Nephron (organoid): ENCODE measurements around the gene FXYD4.
"Not testable (repeated sequence)": the region's sequence is repeated elsewhere in the genome, so short reads cannot be mapped to it uniquely, and the experiment has no call there.

Experiments
- H3K27ac Mint-ChIP-seq, 3 experiments: 2 replicates each; pipeline ENCODE4 v1.8.0; 2020; ENCODE audit warnings: mixed read lengths in 3 of 3, mild to moderate bottlenecking in 2 of 3, moderate library complexity in 1 of 3
- H3K27me3 Mint-ChIP-seq: 2 replicates; pipeline ENCODE4 v1.8.0; 2021; ENCODE audit warnings: low read depth, mild to moderate bottlenecking, moderate library complexity, mixed read lengths
- H3K36me3 Mint-ChIP-seq: 2 replicates; pipeline ENCODE4 v1.8.0; 2020; ENCODE audit warnings: low read depth, mixed read lengths
- H3K4me1 Mint-ChIP-seq: 2 replicates; pipeline ENCODE4 v1.8.0; 2020; ENCODE audit warnings: mixed read lengths
- H3K4me3 Mint-ChIP-seq, 3 experiments: 2 replicates each; pipeline ENCODE4 v1.8.0; 2020; ENCODE audit warnings: mild to moderate bottlenecking in 3 of 3, mixed read lengths in 3 of 3, moderate library complexity in 2 of 3
- H3K9me3 Mint-ChIP-seq: 2 replicates; pipeline ENCODE4 v1.8.0; 2020; ENCODE audit warnings: mixed read lengths
- TF ChIP-seq, protein P1 (sequence below), 3 experiments: fragments of 200-600 bp; sonication (generic); IDR thresholded peaks; one replicate each; pipeline ENCODE4 v1.5.0; 2021; ENCODE audit warnings: antibody characterized with exemption in 3 of 3; ENCODE audit not compliant: unreplicated experiment in 3 of 3

Gene FXYD4

DNA sequence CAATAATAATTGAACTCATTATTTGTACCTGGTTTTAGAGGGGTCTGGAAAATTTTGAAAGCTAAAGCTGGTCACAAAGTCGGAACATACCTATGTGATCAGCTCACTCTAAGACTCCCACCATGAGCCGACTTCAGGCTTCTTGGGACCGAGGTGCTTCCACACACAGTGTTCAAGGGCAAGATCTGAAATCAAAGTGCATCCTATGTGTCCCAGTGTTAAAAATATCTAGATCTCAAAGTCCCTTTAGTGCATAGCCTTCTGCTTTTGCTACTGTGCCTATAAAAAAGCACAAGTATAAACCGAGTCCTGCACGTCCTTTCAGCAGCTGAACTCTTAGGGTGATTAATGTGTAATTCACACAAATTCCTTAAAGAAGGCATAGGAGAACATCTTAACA, 43.5 kb upstream of the FXYD4 start:
- H3K9me3 Mint-ChIP-seq = no peaks in the 10 kb centered on the region
- no peak overlapping the region for H3K27ac Mint-ChIP-seq
- peaks cover 9% of the 10 kb centered on the region for H3K4me1 Mint-ChIP-seq
- H3K27me3 Mint-ChIP-seq = peaks cover 4% of the 10 kb centered on the region
- TF ChIP-seq, protein P1, sequence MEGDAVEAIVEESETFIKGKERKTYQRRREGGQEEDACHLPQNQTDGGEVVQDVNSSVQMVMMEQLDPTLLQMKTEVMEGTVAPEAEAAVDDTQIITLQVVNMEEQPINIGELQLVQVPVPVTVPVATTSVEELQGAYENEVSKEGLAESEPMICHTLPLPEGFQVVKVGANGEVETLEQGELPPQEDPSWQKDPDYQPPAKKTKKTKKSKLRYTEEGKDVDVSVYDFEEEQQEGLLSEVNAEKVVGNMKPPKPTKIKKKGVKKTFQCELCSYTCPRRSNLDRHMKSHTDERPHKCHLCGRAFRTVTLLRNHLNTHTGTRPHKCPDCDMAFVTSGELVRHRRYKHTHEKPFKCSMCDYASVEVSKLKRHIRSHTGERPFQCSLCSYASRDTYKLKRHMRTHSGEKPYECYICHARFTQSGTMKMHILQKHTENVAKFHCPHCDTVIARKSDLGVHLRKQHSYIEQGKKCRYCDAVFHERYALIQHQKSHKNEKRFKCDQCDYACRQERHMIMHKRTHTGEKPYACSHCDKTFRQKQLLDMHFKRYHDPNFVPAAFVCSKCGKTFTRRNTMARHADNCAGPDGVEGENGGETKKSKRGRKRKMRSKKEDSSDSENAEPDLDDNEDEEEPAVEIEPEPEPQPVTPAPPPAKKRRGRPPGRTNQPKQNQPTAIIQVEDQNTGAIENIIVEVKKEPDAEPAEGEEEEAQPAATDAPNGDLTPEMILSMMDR (IDR thresholded peaks at IDR 0.05; ENCODE audit: unreplicated experiment in 3 of 3) = no peak
- no peak overlapping the region for H3K4me3 Mint-ChIP-seq
- no peaks in the 10 kb centered on the region for H3K36me3 Mint-ChIP-seq

DNA sequence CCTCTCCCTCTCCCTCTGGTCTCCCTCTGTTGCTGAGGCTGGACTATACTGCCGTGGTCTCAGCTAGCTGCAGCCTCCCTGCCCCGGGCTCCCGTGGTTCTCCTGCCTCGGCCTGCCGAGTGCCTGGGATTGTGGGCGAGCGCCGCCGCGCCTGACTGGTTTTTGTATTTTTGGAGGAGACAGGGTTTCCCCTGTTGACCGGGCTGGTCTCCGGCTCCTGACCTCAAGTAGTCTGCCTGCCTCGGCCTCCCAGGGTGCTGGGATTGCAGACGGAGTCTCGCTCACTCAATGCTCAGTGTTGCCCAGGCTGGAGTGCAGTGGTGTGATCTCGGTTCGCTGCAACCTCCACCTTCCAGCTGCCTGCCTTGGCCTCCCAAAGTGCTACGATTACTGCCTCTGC, 42.6 kb upstream of the FXYD4 start:
- H3K27me3 Mint-ChIP-seq, H3K27ac Mint-ChIP-seq, H3K4me3 Mint-ChIP-seq, H3K36me3 Mint-ChIP-seq, H3K4me1 Mint-ChIP-seq, H3K9me3 Mint-ChIP-seq: not testable (repeated sequence)

DNA sequence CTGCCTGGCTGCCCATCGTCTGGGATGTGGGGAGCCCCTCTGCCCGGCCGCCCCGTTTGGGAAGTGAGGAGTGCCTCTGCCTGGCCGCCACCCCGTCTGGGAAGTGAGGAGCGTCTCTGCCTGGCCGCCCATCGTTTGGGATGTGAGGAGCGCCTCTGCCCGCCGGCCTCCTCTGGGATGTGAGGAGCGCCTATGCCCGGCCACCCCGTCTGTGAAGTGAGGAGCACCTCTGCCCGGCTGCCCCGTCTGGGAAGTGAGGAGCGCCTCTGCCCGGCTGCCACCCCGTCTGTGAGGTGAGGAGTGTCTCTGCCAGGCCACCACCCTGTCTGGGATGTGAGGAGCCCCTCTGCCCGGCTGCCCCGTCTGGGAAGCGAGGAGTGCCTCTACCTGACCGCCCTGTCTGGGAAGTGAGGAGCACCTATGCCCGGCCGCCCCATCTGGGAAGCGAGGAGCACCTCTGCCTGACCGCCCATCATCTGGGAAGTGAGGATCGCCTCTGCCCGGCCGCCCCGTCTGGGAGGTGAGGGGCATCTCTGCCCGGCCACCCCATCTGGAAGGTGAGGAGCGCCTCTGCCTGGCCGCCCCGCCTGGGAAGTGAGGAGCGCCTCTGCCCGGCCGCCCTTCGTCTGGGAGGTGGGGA, 42.1 kb upstream of the FXYD4 start:
- H3K9me3 Mint-ChIP-seq, H3K27me3 Mint-ChIP-seq, H3K4me3 Mint-ChIP-seq, H3K27ac Mint-ChIP-seq, H3K36me3 Mint-ChIP-seq, H3K4me1 Mint-ChIP-seq: not testable (repeated sequence)

DNA sequence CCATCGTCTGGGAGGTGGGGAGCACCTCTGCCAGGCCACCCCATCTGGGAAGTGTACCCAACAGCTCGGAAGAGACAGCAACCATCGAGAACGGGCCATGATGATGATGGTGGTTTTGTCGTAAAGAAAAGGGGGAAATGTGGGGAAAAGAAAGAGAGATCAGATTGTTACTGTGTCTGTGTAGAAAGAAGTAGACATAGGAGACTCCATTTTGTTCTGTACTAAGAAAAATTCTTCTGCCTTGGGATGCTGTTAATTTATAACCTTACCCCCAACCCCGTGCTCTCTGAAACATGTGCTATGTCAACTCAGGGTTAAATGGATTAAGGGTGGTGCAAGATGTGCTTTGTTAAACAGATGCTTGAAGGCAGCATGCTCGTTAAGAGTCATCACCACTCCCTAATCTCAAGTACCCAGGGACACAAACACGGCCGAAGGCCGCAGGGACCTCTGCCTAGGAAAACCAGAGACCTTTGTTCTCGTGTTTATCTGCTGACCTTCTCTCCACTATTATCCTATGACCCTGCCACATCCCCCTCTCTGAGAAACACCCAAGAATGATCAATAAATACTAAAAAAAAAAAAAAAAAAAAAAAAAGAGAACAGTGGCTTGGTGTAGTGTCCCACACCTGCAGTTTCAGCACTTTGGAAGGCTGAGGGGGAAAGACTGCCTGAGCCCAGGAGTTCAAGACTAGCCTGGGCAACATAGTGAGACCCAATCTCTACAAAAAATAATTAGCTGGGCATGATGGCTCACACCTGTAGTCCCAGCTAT, 41.2 kb upstream of the FXYD4 start:
- not testable (repeated sequence) for H3K4me1 Mint-ChIP-seq, H3K27ac Mint-ChIP-seq, H3K9me3 Mint-ChIP-seq, H3K36me3 Mint-ChIP-seq, H3K4me3 Mint-ChIP-seq, H3K27me3 Mint-ChIP-seq

DNA sequence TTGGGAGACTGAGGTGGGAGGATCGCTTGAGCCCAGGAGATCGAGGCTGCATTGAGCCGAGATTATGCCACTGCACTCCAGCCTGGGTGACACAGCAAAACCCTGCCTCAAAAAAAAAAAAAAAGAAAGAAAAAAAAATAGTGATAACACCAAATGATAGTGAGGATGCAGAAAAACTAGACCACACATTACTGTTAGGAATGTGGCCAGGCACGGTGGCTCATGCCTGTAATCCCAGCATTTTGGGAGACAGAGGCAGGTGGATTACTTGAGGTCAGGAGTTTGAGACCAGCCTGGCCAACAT, 40.7 kb upstream of the FXYD4 start:
- H3K36me3 Mint-ChIP-seq, H3K9me3 Mint-ChIP-seq, H3K27ac Mint-ChIP-seq, H3K27me3 Mint-ChIP-seq, H3K4me3 Mint-ChIP-seq, H3K4me1 Mint-ChIP-seq: not testable (repeated sequence)

DNA sequence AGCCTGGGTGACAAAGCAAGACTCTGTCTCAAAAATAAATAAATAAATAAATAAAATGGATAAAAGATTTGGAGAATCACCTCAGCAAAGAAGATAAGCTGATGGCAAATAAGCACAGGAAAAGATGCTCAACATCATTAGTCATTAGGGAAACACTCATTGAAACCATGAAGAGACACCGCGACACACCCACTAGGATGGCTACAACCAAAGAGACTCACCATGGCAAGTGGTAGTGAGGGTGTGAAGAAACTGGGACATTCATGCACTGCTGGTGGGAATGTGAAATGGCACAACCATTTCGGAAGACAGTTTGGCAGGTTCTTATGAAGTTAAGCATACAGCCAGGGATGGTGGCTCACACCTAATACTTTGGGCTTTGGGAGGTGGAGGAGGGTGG, 37.8 kb upstream of the FXYD4 start:
- Mint-ChIP-seq H3K4me3 (no peak overlapping the region), H3K36me3 (no peaks in the 10 kb centered on the region), H3K4me1 (peaks cover 17% of the 10 kb centered on the region), H3K27ac (no peak overlapping the region), H3K9me3 (no peaks in the 10 kb centered on the region), H3K27me3 (peaks cover 14% of the 10 kb centered on the region)
- TF ChIP-seq, protein P1 (IDR thresholded peaks at IDR 0.05; ENCODE audit: unreplicated experiment in 3 of 3) = no peak

DNA sequence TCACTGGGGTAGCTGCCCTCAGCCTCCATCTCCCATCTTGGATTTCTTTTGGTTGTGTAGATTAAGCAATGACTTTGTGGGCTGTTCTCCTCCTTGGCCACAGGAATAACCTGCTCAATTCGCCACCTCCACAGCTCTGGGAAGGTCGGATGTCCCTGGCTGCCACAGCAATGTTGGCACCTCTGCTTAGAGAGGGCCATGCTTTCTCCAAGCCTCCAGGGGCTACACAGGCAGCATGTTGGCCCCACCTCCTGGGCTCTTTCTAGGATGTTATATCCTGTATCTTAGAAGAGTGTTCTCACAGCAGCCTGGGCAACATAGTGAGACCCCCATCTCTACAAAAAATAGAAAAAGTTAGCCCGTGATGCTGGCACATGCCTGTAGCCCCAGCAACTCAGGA, 35.4 kb upstream of the FXYD4 start:
- Mint-ChIP-seq H3K27ac (no peak overlapping the region), H3K4me3 (no peak overlapping the region), H3K4me1 (peaks cover 17% of the 10 kb centered on the region), H3K9me3 (no peaks in the 10 kb centered on the region), H3K27me3 (peaks cover 20% of the 10 kb centered on the region), H3K36me3 (no peaks in the 10 kb centered on the region)
- TF ChIP-seq, protein P1 (IDR thresholded peaks at IDR 0.05; ENCODE audit: unreplicated experiment in 3 of 3) = no peak

DNA sequence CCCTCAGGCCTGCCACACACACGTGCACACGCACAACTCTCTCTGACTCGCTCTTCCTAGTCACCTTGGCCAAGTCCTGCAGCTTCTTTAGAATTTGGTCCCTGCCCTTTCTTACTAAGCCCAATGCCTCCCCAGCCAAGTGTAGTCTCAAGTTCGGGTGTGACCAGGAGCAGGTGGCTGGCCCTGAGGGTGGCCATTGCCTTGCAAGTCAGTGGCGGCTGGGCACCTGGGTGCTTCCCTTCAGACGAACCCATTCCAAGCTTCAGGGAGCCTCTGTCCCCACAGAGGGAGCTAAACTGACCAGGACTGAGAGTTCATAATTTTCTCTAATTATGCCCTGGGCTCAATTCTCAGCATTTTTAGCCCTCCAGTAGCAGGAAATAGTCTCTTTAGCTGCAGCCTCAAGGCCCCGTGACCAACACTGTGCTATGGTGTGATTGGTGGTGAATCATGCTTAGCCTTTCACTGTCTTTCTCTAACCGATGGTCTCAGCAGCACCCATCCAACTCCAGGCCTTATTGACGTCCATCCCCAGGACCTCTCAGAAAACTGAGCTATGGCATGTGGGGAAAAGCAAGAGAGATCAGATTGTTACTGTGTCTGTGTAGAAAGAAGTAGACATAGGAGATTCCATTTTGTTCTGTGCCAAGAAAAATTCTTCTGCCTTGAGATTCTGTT, 34.7 kb upstream of the FXYD4 start:
- Mint-ChIP-seq H3K4me3 (no peak overlapping the region), H3K36me3 (no peaks in the 10 kb centered on the region), H3K4me1 (peaks cover 17% of the 10 kb centered on the region), H3K9me3 (no peaks in the 10 kb centered on the region), H3K27me3 (peaks cover 20% of the 10 kb centered on the region), H3K27ac (peak overlapping the region; percentile 89 to 94 (median 92))
- TF ChIP-seq, protein P1 (IDR thresholded peaks at IDR 0.05; ENCODE audit: unreplicated experiment in 3 of 3) = no peak

DNA sequence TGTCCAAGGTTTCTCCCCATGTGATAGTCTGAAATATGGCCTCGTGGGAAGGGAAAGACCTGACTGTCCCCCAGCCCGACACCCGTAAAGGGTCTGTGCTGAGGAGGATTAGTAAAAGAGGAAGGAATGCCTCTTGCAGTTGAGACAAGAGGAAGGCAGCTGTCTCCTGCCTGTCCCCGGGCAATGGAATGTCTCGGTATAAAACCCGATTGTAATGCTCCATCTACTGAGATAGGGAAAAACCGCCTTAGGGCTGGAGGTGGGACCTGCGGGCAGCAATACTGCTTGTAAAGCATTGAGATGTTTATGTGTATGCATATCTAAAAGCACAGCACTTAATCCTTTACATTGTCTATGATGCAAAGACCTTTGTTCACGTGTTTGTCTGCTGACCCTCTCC, 33.9 kb upstream of the FXYD4 start:
- peak overlapping the region in 2 of 3 experiments; percentile 59 to 89 for H3K27ac Mint-ChIP-seq

More for the DNA sequence above, 33.9 kb upstream of the FXYD4 start:
- not testable (repeated sequence) for H3K36me3 Mint-ChIP-seq, H3K4me3 Mint-ChIP-seq, H3K9me3 Mint-ChIP-seq
- peaks cover 20% of the 10 kb centered on the region for H3K27me3 Mint-ChIP-seq
- H3K4me1 Mint-ChIP-seq = peaks cover 17% of the 10 kb centered on the region
